Measurements from ENCODE around the gene HCK. TPM values are rescaled to one million over a fixed set of nuclear protein-coding genes. Genes with fewer than 3 reads are reported as not detected.

HCK gene
- total RNA-seq, 1 experiment from 2014 or later, result 1.3 TPM

- Mint-ChIP-seq H3K27ac (no peak overlapping the region), H3K27me3 (ENCODE audit: low read depth) (no peaks in the 10 kb centered on the region), H3K4me1 (no peaks in the 10 kb centered on the region), H3K4me3 (no peak overlapping the region), H3K9me3 (no peaks in the 10 kb centered on the region), H3K36me3 (peaks cover 71% of the 10 kb centered on the region)
- POLR2A ChIA-PET, result no interaction called here
- ATAC-seq, result no peak
- CTCF ChIA-PET, result no interaction called here
- no peak for DNase-seq (ENCODE audit: low spot score)
- TF ChIP-seq CREM (CRISPR knock-in tag; IDR thresholded peaks at IDR 0.05), result no peak
- TF ChIP-seq, protein P1, sequence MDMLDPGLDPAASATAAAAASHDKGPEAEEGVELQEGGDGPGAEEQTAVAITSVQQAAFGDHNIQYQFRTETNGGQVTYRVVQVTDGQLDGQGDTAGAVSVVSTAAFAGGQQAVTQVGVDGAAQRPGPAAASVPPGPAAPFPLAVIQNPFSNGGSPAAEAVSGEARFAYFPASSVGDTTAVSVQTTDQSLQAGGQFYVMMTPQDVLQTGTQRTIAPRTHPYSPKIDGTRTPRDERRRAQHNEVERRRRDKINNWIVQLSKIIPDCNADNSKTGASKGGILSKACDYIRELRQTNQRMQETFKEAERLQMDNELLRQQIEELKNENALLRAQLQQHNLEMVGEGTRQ (CRISPR knock-in tag; IDR thresholded peaks at IDR 0.05), result no peak
- TF ChIP-seq ZNF423 (CRISPR knock-in tag; IDR thresholded peaks at IDR 0.05), result no peak
- TF ChIP-seq RELA (CRISPR knock-in tag; IDR thresholded peaks at IDR 0.05; ENCODE audit: borderline replicate concordance), result no peak
- no peak for TF ChIP-seq MYBL2 (CRISPR knock-in tag; IDR thresholded peaks at IDR 0.05)
- TF ChIP-seq CREB1 (CRISPR knock-in tag; IDR thresholded peaks at IDR 0.05), result no peak
- TF ChIP-seq, protein P2, sequence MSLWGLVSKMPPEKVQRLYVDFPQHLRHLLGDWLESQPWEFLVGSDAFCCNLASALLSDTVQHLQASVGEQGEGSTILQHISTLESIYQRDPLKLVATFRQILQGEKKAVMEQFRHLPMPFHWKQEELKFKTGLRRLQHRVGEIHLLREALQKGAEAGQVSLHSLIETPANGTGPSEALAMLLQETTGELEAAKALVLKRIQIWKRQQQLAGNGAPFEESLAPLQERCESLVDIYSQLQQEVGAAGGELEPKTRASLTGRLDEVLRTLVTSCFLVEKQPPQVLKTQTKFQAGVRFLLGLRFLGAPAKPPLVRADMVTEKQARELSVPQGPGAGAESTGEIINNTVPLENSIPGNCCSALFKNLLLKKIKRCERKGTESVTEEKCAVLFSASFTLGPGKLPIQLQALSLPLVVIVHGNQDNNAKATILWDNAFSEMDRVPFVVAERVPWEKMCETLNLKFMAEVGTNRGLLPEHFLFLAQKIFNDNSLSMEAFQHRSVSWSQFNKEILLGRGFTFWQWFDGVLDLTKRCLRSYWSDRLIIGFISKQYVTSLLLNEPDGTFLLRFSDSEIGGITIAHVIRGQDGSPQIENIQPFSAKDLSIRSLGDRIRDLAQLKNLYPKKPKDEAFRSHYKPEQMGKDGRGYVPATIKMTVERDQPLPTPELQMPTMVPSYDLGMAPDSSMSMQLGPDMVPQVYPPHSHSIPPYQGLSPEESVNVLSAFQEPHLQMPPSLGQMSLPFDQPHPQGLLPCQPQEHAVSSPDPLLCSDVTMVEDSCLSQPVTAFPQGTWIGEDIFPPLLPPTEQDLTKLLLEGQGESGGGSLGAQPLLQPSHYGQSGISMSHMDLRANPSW (CRISPR knock-in tag; conservative IDR thresholded peaks at IDR 0.05; ENCODE audit: low read depth), result no peak
- no peak for TF ChIP-seq ZNF396 (CRISPR knock-in tag; IDR thresholded peaks at IDR 0.05; ENCODE audit: borderline replicate concordance)
- TF ChIP-seq GABPB1 (CRISPR knock-in tag; IDR thresholded peaks at IDR 0.05), result no peak
- no peak for TF ChIP-seq TCF7 (CRISPR knock-in tag; IDR thresholded peaks at IDR 0.05; ENCODE audit: low read depth)
- TF ChIP-seq, protein P3, sequence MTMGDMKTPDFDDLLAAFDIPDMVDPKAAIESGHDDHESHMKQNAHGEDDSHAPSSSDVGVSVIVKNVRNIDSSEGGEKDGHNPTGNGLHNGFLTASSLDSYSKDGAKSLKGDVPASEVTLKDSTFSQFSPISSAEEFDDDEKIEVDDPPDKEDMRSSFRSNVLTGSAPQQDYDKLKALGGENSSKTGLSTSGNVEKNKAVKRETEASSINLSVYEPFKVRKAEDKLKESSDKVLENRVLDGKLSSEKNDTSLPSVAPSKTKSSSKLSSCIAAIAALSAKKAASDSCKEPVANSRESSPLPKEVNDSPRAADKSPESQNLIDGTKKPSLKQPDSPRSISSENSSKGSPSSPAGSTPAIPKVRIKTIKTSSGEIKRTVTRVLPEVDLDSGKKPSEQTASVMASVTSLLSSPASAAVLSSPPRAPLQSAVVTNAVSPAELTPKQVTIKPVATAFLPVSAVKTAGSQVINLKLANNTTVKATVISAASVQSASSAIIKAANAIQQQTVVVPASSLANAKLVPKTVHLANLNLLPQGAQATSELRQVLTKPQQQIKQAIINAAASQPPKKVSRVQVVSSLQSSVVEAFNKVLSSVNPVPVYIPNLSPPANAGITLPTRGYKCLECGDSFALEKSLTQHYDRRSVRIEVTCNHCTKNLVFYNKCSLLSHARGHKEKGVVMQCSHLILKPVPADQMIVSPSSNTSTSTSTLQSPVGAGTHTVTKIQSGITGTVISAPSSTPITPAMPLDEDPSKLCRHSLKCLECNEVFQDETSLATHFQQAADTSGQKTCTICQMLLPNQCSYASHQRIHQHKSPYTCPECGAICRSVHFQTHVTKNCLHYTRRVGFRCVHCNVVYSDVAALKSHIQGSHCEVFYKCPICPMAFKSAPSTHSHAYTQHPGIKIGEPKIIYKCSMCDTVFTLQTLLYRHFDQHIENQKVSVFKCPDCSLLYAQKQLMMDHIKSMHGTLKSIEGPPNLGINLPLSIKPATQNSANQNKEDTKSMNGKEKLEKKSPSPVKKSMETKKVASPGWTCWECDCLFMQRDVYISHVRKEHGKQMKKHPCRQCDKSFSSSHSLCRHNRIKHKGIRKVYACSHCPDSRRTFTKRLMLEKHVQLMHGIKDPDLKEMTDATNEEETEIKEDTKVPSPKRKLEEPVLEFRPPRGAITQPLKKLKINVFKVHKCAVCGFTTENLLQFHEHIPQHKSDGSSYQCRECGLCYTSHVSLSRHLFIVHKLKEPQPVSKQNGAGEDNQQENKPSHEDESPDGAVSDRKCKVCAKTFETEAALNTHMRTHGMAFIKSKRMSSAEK (CRISPR knock-in tag; IDR thresholded peaks at IDR 0.05; ENCODE audit: borderline replicate concordance), result no peak
- TF ChIP-seq, protein P4, sequence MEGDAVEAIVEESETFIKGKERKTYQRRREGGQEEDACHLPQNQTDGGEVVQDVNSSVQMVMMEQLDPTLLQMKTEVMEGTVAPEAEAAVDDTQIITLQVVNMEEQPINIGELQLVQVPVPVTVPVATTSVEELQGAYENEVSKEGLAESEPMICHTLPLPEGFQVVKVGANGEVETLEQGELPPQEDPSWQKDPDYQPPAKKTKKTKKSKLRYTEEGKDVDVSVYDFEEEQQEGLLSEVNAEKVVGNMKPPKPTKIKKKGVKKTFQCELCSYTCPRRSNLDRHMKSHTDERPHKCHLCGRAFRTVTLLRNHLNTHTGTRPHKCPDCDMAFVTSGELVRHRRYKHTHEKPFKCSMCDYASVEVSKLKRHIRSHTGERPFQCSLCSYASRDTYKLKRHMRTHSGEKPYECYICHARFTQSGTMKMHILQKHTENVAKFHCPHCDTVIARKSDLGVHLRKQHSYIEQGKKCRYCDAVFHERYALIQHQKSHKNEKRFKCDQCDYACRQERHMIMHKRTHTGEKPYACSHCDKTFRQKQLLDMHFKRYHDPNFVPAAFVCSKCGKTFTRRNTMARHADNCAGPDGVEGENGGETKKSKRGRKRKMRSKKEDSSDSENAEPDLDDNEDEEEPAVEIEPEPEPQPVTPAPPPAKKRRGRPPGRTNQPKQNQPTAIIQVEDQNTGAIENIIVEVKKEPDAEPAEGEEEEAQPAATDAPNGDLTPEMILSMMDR (IDR thresholded peaks at IDR 0.05), result no peak
- TF ChIP-seq, protein P5, sequence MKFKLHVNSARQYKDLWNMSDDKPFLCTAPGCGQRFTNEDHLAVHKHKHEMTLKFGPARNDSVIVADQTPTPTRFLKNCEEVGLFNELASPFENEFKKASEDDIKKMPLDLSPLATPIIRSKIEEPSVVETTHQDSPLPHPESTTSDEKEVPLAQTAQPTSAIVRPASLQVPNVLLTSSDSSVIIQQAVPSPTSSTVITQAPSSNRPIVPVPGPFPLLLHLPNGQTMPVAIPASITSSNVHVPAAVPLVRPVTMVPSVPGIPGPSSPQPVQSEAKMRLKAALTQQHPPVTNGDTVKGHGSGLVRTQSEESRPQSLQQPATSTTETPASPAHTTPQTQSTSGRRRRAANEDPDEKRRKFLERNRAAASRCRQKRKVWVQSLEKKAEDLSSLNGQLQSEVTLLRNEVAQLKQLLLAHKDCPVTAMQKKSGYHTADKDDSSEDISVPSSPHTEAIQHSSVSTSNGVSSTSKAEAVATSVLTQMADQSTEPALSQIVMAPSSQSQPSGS (CRISPR knock-in tag; IDR thresholded peaks at IDR 0.05; ENCODE audit: borderline replicate concordance, low read depth), result no peak
- no peak for TF ChIP-seq ZNF121 (CRISPR knock-in tag; IDR thresholded peaks at IDR 0.05)
- TF ChIP-seq IRF1 (CRISPR knock-in tag; IDR thresholded peaks at IDR 0.05), result no peak
- TF ChIP-seq GTF2I (CRISPR knock-in tag; conservative IDR thresholded peaks at IDR 0.05), result no peak
- no peak for TF ChIP-seq ELF4 (CRISPR knock-in tag; IDR thresholded peaks at IDR 0.05; ENCODE audit: low read depth)
Measured at GRCh38 chr20:32140603-32141002, 88.6 kb downstream of the HCK start.

Data from WTC11 (cell line).